Midbrain (tissue), 1 donor: ENCODE measurements around the gene RHOD.
A peak's percentile ranks its signal among the peaks of the same experiment; 100 is the strongest.

Experiments used
- DNase-seq: peaks from one replicate; lab custom pipeline; 2025; lab: John Stamatoyannopoulos, UW

RHOD gene

DNA sequence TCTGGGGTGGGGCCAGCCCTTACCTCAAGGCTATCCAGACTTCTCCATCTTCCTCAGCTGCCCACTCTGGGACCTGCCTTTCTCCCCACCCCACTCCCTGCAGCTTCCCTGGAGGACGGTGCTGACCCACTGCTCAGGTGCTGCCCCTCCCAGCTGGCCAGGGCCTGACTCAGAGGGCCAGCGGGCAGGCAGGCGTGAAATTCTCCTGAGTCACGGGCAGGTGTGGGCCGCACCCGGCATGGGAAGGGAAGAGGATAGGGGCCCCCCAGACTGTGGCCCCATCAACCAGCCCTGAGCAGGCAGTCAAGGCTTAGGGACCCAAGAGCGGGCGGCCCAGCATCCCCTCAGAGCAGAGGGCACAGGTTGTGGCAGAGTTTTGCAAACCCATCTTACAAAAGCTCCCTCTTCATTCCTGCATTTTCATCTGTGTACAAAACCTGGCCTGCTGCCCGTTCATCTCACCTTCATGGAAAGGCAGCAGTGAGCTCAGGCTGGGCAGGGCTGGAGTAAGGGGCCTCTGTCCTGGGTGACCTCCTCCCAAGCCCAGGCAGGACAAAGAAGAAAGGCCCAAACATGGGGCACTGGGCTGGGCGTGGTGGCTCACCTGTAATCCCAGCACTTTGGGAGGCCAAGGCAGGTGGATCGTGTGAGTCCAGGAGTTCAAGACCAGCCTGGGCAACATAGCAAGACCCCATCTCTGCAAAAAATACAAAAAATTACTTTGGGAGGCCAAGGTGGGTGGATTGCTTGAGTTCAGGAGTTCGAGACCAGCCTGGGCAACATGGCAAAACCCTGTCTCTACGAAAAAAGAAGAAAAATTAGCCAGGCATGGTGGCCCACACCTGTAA, 6.1 kb downstream of the RHOD start:
- DNase-seq = no peak

DNA sequence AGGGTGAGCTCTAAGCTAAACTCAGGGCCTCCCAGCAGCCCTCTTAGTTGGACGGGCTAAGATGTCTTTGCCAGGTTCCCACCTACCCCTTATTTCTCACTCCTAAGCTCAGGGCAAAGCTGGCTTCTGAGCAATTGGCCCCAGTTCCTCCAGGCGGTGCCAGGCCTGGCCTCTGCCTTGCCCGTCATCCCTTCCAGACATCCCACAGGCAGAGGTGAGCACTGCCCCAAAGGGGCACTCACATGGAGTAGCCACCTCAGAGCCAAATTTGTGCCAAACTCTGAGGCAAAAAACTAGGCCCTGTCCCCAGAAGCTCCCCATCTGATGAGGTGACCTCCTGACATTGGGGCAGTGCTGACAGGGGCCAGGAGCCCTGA, 9.7 kb downstream of the RHOD start:
- DNase-seq = no peak

DNA sequence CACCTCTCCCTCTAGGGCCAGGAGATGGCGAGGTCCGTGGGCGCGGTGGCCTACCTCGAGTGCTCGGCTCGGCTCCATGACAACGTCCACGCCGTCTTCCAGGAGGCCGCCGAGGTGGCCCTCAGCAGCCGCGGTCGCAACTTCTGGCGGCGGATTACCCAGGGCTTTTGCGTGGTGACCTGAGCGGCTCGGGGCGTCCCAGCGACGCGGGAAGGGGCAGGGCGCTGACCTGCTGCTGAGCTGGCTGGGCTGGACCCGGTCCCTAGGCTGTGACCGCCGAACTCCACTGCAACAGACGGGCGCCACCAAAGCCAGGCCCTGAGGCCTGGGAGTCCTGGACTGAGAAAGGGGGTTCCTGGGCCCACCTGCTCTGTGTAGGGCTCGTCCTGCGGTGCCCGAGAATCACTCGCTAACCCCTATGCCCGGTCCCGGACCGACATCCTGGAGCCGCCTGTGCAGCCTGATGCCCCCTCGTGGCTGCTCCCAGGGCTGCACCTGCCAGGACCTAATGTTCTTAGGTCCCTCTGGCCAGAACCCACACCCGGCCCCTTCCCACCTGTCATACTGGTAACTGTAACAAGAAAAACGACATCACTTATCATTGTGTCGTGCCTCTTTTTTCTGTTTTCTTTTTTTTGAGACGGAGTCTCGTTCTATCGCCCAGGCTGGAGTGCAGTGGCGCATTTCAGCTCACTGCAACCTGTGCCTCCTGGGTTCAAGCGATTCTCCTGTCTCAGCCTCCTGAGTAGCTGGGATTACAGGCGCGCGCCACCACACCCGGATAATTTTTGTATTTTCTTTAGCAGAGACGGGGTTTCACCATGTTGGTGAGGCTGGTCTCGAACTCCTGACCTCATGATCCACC, 15.0 kb downstream of the RHOD start:
- peak; percentile 52 for DNase-seq

DNA sequence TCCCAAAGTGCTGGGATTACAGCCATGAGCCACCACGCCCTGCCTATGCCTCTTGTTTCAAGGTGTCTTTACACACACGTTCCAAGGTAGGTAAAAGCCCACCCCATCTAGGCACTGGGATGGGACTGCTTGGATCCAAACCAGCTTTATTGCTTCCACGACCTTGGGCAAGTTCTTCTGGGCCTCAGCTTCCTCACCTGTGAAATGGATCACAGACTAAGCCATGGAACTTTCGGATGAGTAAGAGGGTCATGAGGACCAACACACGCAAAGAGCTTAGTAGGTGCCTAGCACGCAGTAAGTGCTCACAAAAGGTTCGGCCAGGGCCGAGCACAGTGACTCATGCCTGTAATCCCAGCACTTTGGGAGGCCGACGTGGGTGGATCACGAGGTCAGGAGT, 15.6 kb downstream of the RHOD start:
- no peak for DNase-seq

DNA sequence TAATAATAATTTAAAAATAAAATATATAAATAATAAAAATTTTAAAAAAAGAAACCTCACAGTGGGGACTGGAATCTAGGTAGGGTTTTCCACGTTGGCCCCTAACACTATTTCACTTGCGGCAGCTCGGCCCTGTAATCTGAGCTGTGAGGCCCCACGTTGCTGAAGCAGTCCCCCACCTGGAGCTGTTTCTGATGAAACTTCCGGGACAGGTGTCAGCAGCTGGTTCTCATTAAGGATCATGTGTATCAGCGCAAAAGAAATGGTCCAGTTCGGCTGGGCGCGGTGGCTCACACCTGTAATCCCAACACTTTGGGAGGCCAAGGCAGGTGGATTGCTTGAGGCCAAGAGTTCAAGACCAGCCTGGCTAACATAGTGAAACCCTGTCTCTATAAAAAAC, 17.3 kb downstream of the RHOD start:
- no peak for DNase-seq

DNA sequence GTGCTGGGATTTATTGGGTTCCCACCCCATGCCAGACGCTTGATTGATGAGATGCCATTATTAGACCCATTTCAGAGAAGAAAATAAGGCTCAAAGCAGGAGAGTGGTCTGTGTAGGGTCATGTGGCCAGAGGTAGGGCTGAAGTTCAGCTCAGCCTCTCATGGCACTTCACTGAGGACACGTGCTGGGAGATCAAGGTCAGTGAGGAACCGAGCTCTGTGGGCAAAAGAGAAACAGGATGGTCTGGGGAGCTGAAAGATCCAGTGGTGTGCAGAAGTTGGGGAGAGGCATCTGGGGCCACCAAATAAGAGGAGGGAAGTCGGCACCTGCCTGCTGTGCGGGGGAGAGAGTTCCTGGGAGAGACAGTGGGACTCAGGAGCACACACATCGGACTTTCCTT, 19.6 kb downstream of the RHOD start:
- no peak for DNase-seq

DNA sequence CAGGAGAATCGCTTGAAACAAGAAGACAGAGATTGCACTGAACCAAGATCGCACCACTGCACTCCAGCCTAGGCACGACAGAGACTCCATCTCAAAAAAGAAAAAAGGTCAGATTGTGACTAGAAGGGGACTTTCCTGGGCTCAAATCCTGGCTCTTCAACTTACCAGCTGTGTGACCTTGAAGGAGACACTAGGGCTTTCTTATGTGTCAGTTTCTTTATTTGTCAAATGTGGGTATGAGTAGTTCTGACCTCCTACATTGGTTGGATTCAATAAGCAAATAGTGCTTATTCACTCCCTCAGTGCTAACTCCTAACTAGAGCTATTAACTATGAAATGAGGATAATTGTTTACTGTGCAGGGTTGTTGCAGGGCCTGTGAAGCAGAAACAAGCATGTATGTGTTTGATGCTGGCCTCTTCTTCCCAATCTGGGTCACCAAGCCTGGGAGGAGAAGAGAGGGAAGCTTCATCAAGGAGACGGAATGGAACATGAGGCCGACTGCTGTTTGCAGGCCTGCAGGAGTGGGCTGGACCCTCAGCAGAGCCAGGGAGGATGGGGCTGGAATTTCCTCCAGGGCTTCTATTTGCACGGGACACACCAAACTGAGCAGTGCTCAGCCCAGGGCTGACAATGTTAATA, 22.5 kb downstream of the RHOD start:
- DNase-seq = no peak

DNA sequence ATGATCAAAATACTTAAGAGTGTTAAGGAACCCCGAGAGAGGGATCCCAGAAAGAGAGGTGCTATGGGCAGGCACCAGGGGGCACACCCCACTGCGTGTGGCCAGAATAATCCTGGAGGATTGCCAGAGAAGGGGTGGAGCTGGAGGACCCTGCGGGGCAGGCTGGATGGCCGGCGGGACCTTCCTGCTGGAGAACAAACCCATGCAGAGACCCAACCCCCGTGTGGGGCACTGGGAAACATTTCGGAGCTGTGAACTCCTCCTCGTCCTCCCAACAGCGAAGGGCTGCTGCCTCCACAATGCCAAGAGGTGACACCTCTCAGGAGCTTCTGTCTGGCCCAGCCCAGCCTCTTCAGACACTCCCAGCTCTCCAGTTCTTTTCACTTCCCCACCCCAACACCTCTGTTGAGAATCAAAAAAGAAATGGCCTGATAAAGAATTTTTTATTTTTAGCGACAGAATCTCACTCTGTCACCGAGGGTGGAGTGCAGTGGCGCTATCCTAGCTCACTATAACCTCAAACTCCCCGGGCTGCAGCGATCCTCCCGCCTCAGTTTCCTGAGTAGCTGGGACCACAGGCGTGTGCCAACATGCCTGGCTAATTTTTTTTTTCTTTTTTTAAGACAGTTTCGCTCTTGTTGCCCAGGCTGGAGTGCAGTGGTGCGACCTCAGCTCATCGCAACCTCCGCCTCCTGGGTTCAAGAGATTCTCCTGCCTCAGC, 25.6 kb downstream of the RHOD start:
- no peak for DNase-seq

DNA sequence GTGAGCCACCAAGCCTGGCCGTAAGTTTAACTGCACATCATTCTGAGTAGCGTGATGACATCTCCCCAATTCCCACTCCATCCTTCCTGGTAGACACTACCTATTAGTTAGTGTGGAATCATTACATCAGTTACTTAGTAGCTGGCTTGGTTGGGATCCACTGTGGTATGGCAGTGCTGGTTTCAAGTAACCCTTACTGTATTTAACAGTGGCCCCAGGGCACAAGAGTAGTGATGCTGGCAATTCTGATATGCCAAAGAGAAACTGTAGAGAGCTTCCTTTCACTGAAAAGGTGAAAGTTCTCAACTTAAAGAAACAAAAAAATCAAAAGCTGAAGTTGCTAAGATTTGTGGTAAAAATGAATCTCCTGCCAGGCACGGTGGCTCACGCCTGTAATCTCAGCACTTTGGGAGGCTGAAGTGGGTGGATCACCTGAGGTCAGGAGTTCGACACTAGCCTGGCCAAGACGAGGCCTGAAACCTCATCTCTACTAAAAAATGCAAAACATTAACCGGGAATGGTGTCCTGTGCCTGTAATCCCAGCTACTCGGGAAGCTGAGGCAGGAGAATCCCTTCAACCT, 27.2 kb downstream of the RHOD start:
- DNase-seq = no peak

DNA sequence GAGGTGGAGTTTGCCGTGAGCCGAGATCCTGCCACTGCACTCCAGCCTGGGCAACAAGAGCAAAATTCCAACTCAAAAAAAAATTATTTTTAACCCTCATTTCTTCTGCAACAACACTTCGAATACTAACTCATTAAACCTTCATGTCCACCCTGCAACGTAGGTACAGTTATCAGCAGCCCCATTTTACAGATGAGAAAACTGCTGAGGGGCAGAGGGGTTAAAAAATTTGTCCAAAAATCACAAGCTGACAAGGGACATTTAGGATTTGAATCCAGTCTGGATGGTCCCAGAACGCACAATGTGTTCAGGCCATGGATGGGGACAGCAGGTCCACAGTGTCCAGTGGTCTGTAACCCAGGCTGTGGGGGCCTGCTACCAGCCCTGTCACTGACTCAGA, 29.0 kb downstream of the RHOD start:
- no peak for DNase-seq

DNA sequence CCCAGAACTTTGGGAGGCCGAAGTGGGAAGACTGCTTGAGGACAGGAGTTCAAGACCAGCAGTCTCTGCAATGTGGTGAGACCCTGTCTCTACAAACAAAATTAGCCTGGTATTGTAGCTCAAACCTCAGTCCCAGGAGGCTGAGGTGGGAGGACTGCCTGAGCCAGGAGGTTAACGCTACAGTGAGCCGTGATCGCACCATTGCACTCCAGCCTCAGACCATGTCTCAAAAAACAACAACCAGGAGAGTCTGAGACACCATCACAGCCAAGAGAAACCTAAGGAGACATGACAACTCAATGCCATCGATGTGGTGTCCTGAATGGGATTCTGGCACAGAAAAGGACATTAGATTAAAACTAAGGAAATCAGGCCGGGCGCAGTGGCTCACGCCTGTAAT, 34.1 kb downstream of the RHOD start:
- DNase-seq = no peak

DNA sequence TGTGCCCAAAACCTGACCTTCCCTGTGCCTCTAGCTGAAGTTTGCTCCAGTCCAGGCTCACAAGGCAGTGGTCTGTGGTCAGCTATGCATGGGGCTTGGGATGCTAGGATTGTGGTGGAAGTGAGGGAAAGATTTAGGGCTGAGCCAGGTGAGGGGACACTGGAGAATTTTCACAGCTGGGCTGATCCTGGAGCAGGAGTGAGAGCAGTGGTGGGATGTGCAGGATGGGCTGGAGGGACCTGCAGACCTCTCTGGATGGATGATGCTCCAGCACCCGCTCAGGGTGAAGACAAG, 38.5 kb downstream of the RHOD start:
- DNase-seq = no peak

DNA sequence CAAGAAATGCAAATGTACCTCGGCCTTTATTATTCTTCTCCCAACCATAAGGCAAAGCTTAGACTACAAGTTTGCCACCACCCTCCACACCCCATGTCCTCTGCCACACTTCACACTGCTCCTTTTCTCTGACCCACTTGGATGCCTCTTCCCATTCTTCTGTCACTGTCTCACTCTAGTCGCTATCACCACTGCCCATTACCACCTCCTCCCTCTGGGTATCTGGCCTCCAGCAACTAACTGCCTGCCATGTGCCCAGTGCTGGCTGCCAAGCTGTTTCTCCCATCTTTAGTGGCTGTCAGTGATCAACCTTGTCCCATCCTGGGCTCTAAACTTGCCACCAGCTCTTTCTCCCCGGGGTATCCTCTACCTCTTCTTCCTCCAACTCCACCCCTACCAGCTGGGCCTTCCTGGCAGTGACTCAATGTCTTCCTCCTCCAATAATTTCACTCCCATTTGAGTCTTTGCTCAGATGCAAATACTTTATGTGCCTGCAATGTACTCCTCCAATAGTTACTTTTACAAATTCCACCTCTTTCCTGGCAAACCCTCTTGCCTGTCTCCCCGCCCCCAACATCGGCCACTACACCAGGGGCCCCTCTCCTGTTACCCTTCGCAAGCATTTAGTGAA, 42.3 kb downstream of the RHOD start:
- no peak for DNase-seq

DNA sequence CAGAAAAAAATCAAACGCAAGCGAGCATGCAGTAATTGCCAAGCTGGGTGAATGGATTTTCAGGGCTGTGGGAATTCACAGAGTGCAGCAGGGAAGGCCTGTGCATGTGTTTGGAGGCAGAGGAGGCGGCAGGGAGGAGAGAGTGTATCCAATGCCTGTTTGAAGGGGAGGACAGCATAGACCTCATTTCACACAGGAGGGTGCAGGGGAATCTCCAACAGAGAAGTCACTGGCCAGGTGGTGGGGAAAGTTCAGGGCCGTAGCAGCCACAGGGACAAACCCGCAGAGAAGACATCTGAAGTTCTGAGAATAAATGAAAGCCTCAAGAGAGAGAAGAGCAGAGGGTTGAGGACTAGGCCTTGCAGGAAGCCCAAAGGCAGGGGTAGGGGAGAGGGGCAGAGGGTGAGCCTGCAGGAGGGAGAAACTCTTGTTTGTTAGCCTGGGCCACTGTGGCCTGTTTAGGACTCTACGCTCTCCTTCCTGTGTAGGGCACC, 43.2 kb downstream of the RHOD start:
- no peak for DNase-seq

DNA sequence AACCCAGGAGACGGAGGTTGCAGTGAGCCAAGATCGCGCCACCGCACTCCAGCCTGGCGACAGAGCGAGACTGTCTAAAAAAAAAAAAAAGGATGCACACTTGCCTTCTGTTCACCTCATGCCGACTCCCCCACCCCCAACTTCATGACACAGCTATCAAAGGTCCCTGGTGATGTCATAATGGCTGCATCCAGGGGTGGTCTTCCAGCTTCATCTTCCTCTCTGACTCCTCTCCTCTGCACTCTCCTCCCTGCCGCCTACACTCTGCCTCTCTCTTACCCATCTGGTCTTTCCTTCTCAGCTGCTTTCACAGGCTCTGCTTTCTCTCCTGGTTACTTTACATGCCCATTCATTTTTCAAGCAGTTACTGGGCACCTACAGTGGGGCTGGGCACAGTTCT, 46.0 kb downstream of the RHOD start:
- no peak for DNase-seq

DNA sequence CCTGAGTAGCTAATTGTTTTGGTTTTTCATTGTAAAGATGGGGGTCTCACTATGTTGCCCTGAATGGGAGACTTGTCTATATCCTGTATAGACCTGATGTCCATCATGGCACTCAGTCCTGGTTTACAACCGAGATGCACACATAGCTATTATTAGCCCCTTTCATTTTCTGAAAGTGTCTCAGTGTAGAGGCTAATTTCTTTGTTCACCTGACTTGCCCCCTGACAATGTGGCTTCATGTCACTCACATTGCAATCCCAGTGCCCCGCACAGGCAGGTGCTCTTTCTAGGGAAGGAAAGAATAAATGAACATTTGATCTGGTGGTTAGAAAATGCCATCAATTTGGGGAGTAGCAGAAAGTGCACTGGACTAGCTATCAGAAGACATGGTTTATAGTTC, 49.3 kb downstream of the RHOD start:
- no peak for DNase-seq

DNA sequence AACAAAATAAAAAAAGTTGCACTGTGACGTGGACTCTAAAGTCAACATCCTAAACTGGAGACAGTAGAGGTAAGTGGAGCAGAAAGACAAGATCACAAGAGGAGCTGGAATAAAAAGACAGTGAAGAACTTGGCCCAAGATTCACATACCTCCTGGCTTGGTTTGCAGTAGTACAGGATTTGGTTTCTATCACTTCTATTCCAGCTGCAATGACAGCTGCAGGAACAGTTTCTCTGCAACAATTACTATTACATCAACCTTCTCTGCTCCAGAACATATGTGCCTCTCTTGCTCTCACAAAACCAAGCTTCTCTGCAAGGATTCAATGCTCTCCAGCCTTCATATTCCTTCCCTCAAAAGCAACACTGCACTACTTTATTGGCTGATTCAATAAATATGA, 54.6 kb downstream of the RHOD start:
- no peak for DNase-seq

DNA sequence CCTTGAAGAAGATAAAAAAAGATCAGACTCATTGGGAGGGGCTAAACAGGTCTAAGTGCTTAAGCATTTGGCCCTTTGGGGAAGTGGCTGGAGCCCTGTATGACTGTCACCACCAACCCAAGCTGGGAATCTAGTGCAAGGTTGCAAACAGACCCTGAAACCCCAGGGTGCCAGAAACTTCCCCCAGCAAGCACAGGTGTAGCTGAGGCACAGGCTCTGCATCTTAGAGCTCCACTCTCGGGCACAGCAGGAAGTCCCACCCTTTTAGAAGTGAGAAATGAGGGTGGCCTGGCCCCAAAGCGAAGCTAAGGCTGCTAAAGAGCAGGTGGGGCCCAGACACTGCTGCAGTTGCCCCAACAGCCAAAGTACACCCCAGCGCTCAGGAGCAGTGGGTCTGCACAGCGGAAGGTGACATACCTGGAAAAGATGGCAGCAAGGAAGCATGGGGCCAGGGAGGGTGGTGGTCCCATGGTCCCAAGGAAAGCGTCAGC, 56.6 kb downstream of the RHOD start:
- no peak for DNase-seq

DNA sequence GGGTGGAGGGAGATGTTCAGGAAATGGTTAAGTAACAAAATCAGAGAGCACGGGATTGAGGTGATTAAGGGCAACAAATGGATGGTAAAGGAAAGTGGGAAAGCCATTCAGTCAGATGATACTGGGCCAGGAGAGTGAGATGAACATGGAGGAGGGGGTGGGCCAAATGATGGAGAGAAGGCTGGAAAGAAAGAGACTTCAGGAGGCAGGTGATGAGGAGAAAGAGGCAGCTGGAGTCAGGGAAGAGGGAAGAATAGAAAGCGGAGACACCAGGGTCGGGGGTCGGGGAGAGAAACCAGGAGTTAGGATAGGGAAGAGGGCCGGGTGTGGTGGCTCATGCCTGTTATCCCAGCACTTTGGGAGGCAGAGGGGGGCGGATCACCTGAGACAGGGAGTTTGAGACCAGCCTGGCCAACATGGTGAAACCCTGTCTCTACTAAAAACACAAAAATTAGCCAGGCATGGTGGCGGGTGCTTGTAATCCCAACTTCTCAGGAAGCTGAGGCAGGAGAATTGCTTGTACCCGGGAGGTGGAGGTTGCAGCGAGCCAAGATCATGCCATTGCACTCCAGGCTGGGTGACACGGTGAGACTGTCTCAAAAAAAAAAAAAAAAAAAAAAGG, 57.7 kb downstream of the RHOD start:
- no peak for DNase-seq

DNA sequence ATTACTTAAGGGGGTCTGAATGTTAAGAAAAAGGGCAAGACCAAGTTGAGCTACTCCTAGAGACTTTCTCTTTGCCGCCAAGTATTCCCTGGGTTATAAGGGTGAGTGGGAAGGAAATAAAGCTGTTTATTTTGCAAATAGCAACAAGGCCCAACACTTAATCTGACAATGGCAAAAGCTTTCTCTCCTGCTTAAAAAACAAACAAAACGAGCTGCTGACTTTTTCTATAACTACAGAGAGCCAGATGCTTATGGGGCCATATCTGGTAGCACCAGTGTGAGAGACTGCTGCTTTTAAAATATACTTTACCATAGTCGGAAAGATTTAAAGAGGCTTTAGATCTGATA, 60.1 kb downstream of the RHOD start:
- no peak for DNase-seq

DNA sequence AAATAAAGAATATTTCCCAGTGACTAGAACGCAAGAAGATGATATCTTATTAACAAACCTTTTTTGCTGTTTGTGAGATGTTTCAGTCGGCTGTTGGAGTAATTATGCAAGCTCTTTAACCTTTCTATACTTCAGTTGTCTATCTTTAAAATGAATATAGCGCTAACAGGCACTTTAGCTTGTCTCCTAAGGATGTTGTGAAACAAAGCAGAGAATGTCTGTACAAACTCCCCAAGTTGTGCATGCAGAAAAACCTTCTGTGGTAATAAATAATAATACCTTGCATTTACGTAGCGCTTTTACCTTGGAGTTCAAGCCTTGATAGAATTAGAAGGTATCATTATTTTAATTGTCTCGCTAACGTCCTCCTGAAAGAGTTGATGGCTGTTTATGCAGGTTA, 60.5 kb downstream of the RHOD start:
- no peak for DNase-seq
